Urothelium cell line (cell line): ENCODE results near the gene HHIPL1.

Experiments
- DNase-seq: peaks from one replicate; pipeline ENCODE4 v3.0.0; 2011; ENCODE audit warnings: low spot score, mixed read lengths
- FAIRE-seq: peaks from 2 replicates; lab custom pipeline; 2011; peaks lifted over from hg19 to GRCh38; lab: Jason Lieb, UNC

Gene HHIPL1

GRCh38 chr14:99609245-99610170 lies 35.4 kb upstream of the HHIPL1 start:
- no peak for DNase-seq
- FAIRE-seq, result no peak

- no peak for DNase-seq
- FAIRE-seq, result no peak
Observed at GRCh38 chr14:99611646-99612045, 33.3 kb upstream of the HHIPL1 start.

- FAIRE-seq (no peak), DNase-seq (no peak)
Observed at GRCh38 chr14:99612071-99612737, 32.7 kb upstream of the HHIPL1 start.

GRCh38 chr14:99612738-99613330 lies 32.1 kb upstream of the HHIPL1 start:
- DNase-seq, result no peak
- FAIRE-seq, result no peak

GRCh38 chr14:99615497-99616157 lies 29.3 kb upstream of the HHIPL1 start:
- FAIRE-seq (no peak), DNase-seq (no peak)

GRCh38 chr14:99616832-99617800 lies 27.8 kb upstream of the HHIPL1 start:
- no peak for FAIRE-seq
- no peak for DNase-seq

- DNase-seq (no peak), FAIRE-seq (no peak)
Observed at GRCh38 chr14:99619835-99620834, 24.8 kb upstream of the HHIPL1 start.

GRCh38 chr14:99621948-99622347 lies 23.0 kb upstream of the HHIPL1 start:
- FAIRE-seq, result no peak
- DNase-seq, result no peak

GRCh38 chr14:99624024-99624423 lies 20.9 kb upstream of the HHIPL1 start:
- DNase-seq (no peak), FAIRE-seq (no peak)

GRCh38 chr14:99624971-99625370 lies 20.0 kb upstream of the HHIPL1 start:
- FAIRE-seq, result no peak
- no peak for DNase-seq

GRCh38 chr14:99625476-99625875 lies 19.5 kb upstream of the HHIPL1 start:
- no peak for FAIRE-seq

GRCh38 chr14:99626041-99626648 lies 18.8 kb upstream of the HHIPL1 start:
- no peak for DNase-seq
- no peak for FAIRE-seq

More at GRCh38 chr14:99625476-99625875, 19.5 kb upstream of the HHIPL1 start:
- DNase-seq, result no peak

GRCh38 chr14:99627100-99627499 lies 17.8 kb upstream of the HHIPL1 start:
- no peak for DNase-seq
- FAIRE-seq, result peak; percentile 50

GRCh38 chr14:99627510-99628381 lies 17.2 kb upstream of the HHIPL1 start:
- DNase-seq (no peak), FAIRE-seq (no peak)

GRCh38 chr14:99628887-99629618 lies 15.9 kb upstream of the HHIPL1 start:
- FAIRE-seq (no peak), DNase-seq (peak; percentile 75)

GRCh38 chr14:99630202-99630601 lies 14.7 kb upstream of the HHIPL1 start:
- no peak for DNase-seq
- FAIRE-seq, result no peak
